K562 (cell line): ENCODE measurements around the gene EVL. TPM values are rescaled to one million over a fixed set of nuclear protein-coding genes. Genes with fewer than 3 reads are reported as not detected.

Source experiments
- ATF1 ChIP-seq, 2 experiments: fragments of 450-650 bp in 1 of 2; IDR thresholded peaks; 2 replicates each; pipeline ENCODE4 v1.6.1; 2016; ENCODE audit warnings: missing compliant biosample characterization in 1 of 2, missing genetic modification characterization in 1 of 2
- ATF3 ChIP-seq, 2 experiments: fragments of 450-650 bp in 1 of 2; sonication (generic) in 1 of 2; formaldehyde crosslinking in 1 of 2; IDR thresholded peaks in 1 of 2; conservative IDR thresholded peaks in 1 of 2; 2 replicates each; pipeline versions ENCODE4 v1.6.1 to v1.8.1; 2016 to 2023; ENCODE audit warnings: mild to moderate bottlenecking in 2 of 2, moderate library complexity in 2 of 2, inconsistent platforms in 1 of 2, missing genetic modification reagents in 1 of 2
- BHLHE40 ChIP-seq: IDR thresholded peaks from 2 replicates; pipeline ENCODE4 v1.6.1; 2011; ENCODE audit warnings: low read length, improper control_type of control experiment
- CEBPB ChIP-seq: fragments of 450-650 bp; IDR thresholded peaks from 2 replicates; pipeline ENCODE4 v1.6.1; 2016; ENCODE audit warnings: missing genetic modification characterization, missing compliant biosample characterization
- CEBPZ ChIP-seq: fragments of 150-350 bp; IDR thresholded peaks from 2 replicates; pipeline ENCODE4 v1.6.1; 2014; ENCODE audit warnings: low read depth, mild to moderate bottlenecking, low read length, borderline replicate concordance
- HMGXB4 ChIP-seq: sonication (generic); formaldehyde crosslinking; IDR thresholded peaks from 2 replicates; pipeline ENCODE4 v1.8.1; 2023; ENCODE audit warnings: mild to moderate bottlenecking, missing genetic modification reagents
- JUND ChIP-seq, 2 experiments: IDR thresholded peaks; 2 replicates in 1 of 2; 3 replicates in 1 of 2; pipeline ENCODE4 v1.6.1; 2011; ENCODE audit warnings: borderline replicate concordance in 2 of 2, low read depth in 2 of 2, low read length in 2 of 2, improper control_type of control experiment in 1 of 2, missing biosample characterization in 1 of 2, missing genetic modification characterization in 1 of 2, missing genetic modification reagents in 1 of 2
- KAT8 ChIP-seq: fragments of 450-650 bp; IDR thresholded peaks from 2 replicates; pipeline ENCODE4 v1.6.1; 2016; ENCODE audit warnings: low read depth, mild to moderate bottlenecking
- MEIS2 ChIP-seq: fragments of 450-650 bp; IDR thresholded peaks from 2 replicates; pipeline ENCODE4 v1.6.1; 2014; ENCODE audit warnings: mild to moderate bottlenecking; ENCODE audit not compliant: partially characterized antibody
- PBX2 ChIP-seq, 2 experiments: IDR thresholded peaks in 1 of 2; conservative IDR thresholded peaks in 1 of 2; 2 replicates each; pipeline ENCODE4 v1.6.1; 2016; ENCODE audit warnings: low read depth in 2 of 2, mild to moderate bottlenecking in 1 of 2, missing compliant biosample characterization in 1 of 2, missing genetic modification characterization in 1 of 2, moderate library complexity in 1 of 2
- PKNOX1 ChIP-seq: fragments of 450-650 bp; IDR thresholded peaks from 2 replicates; pipeline ENCODE4 v1.6.1; 2016
- RNF2 ChIP-seq: sonication (generic); IDR thresholded peaks from 2 replicates; pipeline ENCODE4 v1.6.1; 2016
- TARDBP ChIP-seq: fragments of 450-650 bp; IDR thresholded peaks from 2 replicates; pipeline ENCODE4 v1.6.1; 2016
- TFAP4 ChIP-seq: sonication (generic); formaldehyde crosslinking; IDR thresholded peaks from 2 replicates; pipeline ENCODE4 v1.8.0; 2022; ENCODE audit warnings: missing genetic modification reagents, mild to moderate bottlenecking, moderate library complexity, borderline replicate concordance
- ZEB2 ChIP-seq: fragments of 450-650 bp; IDR thresholded peaks from 2 replicates; pipeline ENCODE4 v1.6.1; 2016
- polyA plus RNA-seq, 8 experiments: library from polyadenylated mRNA; depleted of rRNA in 4 of 8; stranded (reverse) in 5 of 8; unstranded in 3 of 8; fragments of >200 nt; fragmentation: Nextera tagmentation in 2 of 8; fragmentation: Illumina TruSeq in 1 of 8; extraction: Ambion mirVana in 2 of 8; extraction: Trizol in 1 of 8; gene quantifications; 2 replicates each; pipeline versions ENCODE4 v1.2.1 to v1.2.3, GENCODE V29; 2011 to 2014; ENCODE audit warnings: inconsistent platforms in 1 of 8, missing spikeins in 1 of 8
- total RNA-seq, 7 experiments: library from RNA; depleted of rRNA in 6 of 7; stranded (reverse); fragments of >200 nt in 6 of 7; fragmentation: Illumina TruSeq in 2 of 7; extraction: Trizol in 2 of 7; gene quantifications; 2 replicates each; pipeline versions ENCODE4 v1.2.1 to v1.2.3, GENCODE V29; 2011 to 2021; ENCODE audit warnings: low replicate concordance in 1 of 7

EVL gene
- total and polyA plus RNA-seq, 9 of the 15 experiments (the other 6 are each of a cell fraction or from before 2014, with no cell fraction given), result 2.9 to 43.4 (median 23.9) TPM

- TF ChIP-seq PBX2 (CRISPR knock-in tag; IDR thresholded peaks at IDR 0.05; ENCODE audit: low read depth) (no peak), PBX2 (tag; conservative IDR thresholded peaks at IDR 0.05; ENCODE audit: low read depth) (peak; percentile 85), ZEB2 (no peak), BHLHE40 (peak; percentile 86), PKNOX1 (peak; percentile 83), ATF1 (CRISPR knock-in tag; IDR thresholded peaks at IDR 0.05) (no peak), ATF1 (tag; IDR thresholded peaks at IDR 0.05) (no peak), CEBPZ (no peak), ATF3 (IDR thresholded peaks at IDR 0.05) (peak; percentile 63), ATF3 (CRISPR knock-in tag; conservative IDR thresholded peaks at IDR 0.05) (no peak), RNF2 (no peak), TARDBP (no peak), JUND (IDR thresholded peaks at IDR 0.05; ENCODE audit: borderline replicate concordance, low read depth, low read length) (peak; percentile 54; the same call in 1 of the 2 replicates), JUND (tag; IDR thresholded peaks at IDR 0.05; ENCODE audit: borderline replicate concordance, low read depth, low read length) (0 out of 3 replicates have a peak, but pooled peaks have one; percentile 37), TFAP4 (no peak), HMGXB4 (no peak), CEBPB (no peak), MEIS2 (peak; percentile 94), KAT8 (no peak)
Observed at GRCh38 chr14:100022772-100023451, 42.3 kb upstream of the EVL start (continued).
